WI38 (cell line): ENCODE results near the gene SNX24.
"Not testable (repeated sequence)": the region's sequence is repeated elsewhere in the genome, so short reads cannot be mapped to it uniquely, and the experiment has no call there.

ENCODE experiments used
- H3K4me3 ChIP-seq: 2 replicates; pipeline ENCODE4 v1.5.1; 2011; ENCODE audit warnings: low read depth, mild to moderate bottlenecking, control low read depth, low read length
- TF ChIP-seq, protein P1 (sequence below): IDR thresholded peaks from 2 replicates; pipeline ENCODE4 v1.5.1; 2012; ENCODE audit warnings: low read depth, mild to moderate bottlenecking, control low read depth, low read length

Gene SNX24

DNA sequence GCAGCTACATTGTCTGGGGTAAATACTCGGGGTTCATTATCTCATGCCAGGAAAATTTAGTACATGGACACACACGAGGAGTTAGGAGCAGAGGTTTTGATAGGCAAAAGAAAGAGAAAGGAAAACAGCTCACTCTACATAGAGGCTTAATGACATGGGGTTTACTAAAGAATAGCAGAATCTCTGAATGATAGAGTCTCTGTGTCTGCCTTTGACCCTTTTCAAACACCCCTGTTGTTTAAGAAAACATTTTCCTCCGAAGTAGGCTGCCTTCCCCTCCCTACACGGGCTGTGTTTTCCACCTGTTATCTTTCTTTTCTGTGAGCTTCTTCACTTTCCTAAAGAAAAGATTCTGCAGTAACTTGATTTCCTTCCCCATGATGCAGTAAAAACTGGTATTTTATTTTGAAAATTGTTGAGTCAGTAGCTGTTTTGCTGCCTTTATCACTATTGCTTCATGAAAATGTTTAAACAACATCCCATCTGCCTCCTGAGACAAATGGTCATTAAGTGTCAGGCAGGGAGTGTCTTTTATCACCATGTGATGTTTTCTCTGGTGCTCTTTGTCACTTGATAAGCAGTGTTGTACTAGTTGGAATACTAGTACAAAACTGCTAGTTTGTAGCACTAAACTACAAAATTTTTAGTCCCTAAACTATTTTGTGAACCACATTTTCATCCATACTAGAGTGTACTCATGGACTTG, 114.5 kb downstream of the SNX24 start:
- TF ChIP-seq, protein P1, sequence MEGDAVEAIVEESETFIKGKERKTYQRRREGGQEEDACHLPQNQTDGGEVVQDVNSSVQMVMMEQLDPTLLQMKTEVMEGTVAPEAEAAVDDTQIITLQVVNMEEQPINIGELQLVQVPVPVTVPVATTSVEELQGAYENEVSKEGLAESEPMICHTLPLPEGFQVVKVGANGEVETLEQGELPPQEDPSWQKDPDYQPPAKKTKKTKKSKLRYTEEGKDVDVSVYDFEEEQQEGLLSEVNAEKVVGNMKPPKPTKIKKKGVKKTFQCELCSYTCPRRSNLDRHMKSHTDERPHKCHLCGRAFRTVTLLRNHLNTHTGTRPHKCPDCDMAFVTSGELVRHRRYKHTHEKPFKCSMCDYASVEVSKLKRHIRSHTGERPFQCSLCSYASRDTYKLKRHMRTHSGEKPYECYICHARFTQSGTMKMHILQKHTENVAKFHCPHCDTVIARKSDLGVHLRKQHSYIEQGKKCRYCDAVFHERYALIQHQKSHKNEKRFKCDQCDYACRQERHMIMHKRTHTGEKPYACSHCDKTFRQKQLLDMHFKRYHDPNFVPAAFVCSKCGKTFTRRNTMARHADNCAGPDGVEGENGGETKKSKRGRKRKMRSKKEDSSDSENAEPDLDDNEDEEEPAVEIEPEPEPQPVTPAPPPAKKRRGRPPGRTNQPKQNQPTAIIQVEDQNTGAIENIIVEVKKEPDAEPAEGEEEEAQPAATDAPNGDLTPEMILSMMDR: no peak
- no peak overlapping the region for H3K4me3 ChIP-seq

DNA sequence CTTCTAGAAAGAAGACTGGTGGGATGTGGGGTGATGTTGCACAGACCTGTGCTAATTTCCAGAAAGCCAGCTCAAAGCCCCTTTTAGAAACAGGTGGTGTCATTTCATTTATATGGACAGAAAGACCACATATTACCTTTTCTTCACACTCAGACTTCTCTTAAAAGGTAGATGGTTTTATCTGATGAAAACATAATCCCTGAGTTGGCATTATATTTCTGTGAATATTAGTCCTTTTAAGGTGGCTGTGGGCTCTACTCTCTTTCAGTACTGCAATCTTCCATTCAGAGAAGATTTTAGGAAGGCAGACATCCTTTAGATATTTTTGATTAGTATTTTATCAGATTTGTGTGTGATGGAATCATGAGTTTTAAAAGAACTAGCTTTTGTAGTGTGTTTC, 117.9 kb downstream of the SNX24 start:
- TF ChIP-seq, protein P1: no peak
- no peak overlapping the region for H3K4me3 ChIP-seq

DNA sequence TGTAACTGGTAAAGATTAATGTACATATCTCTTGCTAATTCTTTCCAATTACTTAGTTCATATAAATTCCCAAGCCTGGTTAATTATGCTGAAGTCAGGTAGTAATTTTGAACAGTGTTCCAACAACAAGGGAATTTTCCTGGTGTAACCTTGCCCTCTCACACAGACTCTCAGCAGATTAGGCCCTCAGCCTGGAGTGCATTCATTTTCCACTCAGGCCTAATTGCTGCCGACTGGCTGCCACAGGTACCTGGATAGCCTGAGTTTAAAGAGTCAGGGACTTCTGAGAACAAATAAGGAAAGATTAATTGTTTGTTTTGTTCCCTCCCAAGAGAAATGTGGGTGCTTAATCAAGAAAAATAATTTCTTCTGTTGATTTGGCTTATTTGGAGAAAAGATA, 119.7 kb downstream of the SNX24 start:
- TF ChIP-seq, protein P1: no peak

DNA sequence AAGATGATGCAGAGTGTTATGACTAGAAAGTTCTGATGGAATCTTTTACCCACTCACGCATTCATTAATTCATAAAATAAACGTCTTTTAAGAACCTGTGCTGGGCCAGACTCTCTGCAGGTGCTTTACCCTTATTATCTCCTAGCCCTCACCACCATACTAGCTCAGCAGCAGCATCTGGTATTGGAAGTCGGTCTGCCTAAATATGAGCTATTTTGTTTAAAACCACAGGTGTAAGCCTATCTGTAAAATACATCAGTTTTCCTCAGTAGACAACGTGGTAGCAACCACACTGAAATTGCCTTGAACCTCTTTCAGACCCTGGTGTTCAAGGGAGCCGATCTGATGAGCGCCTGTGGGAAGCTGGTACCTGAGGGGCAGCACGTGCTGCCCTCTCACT, 121.7 kb downstream of the SNX24 start:
- TF ChIP-seq, protein P1: no peak
- H3K4me3 ChIP-seq: no peak overlapping the region

More for the DNA sequence above, 119.7 kb downstream of the SNX24 start:
- no peak overlapping the region for H3K4me3 ChIP-seq

DNA sequence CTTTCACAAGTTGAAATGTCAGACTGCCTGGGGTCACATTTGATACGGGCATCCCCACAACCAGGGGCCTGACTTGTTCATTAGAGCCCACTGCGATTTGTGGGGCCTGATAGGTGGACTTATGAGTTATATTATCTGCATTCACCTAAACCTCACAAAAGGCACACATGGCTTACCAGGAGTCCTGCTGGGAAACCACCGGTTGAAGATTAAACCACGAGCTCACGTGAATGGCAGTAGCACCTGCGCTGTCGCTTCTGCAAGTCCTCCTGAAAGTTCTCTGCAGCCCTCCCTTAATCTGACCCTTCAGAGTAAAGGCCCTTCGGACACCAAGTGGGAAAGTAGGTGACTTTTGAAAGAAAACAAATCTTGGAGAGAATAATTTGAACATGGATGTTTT, 122.2 kb downstream of the SNX24 start:
- TF ChIP-seq, protein P1: no peak
- H3K4me3 ChIP-seq: no peak overlapping the region

DNA sequence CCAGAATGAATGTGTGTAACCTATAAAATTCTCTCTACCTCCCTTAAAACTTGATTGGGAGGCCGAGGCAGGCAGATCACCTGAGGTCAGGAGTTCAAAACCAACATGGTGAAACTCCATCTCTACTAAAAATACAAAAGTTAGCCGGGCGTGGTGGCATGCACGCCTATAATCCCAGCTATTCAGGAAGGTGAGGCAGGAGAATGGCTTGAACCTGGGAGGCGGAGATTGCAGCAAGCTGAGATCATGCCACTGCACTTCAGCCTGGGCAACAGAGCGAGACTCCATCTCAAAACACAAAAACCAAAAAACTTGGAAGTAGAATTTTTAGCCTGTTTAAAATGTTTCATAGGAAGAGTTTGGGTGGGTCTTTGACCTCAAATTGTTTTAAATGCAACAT, 122.6 kb downstream of the SNX24 start:
- H3K4me3 ChIP-seq: not testable (repeated sequence)

DNA sequence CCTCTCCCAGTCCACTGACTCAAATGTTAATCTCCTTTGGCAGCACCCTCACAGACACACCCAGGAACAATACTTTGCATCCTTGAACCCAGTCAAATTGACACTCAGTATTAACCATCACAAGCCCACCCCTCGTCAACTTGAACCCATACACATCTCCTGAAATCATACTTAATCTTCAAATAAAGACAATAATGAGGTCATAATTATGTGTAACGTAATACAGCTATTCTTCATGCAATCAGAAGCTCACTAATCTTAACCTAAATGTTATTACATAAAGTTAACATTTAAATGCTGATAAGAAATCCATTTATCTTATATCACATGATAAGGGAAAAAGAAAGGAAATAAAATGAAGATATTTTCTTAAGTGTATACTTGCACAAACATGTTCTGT, 125.9 kb downstream of the SNX24 start:
- H3K4me3 ChIP-seq: no peak overlapping the region
- TF ChIP-seq, protein P1: no peak

DNA sequence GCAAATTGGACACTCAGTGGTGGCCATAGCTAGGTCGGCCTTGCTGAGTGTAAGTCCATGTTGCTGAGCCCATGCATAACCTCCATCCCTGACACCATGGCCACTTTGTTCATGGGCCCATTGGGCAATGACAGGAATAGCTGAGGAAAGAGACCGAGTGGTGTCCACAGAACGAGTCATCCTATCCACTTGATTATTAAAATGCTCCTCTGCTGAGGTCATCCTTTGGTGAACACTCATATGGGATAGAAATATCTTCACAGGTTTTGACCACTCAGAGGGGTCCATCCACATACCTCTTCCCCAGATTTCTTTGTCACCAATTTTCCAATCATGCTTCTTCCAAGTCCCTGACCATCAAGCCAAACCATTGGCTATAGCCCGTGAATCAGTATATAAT, 127.5 kb downstream of the SNX24 start:
- no peak overlapping the region for H3K4me3 ChIP-seq
- TF ChIP-seq, protein P1: no peak

DNA sequence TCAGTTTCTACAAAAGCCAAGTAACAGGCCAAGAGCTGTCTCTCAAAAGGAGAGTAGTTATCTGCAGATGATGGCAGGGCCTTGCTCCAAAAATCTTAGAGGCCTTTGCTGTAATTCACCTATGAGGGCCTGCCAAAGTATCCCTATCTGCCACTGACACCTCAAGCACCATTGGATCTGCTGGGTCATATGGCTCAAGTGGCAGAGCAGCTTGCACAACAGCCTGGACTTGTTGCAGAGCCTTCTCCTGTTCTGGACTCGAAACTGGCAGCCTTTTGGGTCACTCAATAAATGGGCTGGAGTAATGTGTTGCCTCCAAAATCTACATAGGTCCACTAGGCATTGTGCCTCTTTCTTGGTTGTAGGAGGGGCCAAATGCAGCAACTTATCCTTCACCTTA, 128.3 kb downstream of the SNX24 start:
- not testable (repeated sequence) for H3K4me3 ChIP-seq

DNA sequence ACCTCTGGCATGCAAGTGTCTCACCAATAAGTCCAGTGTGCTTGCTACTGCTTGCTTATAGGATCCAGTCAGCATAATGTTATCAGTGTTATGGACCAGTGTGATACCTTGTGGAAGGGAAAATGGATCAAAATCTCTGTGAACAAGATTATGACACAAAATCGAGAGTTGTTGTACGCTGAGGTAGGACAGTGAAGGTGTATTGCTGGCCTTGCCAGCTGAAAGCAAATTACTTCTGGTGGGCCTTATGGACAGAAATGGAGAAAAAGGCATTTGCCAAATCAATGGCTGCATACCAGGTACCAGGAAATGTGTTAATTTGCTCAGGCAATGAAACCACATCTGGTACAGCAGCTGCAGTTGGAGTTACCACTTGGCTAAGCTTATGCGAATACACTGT, 128.8 kb downstream of the SNX24 start:
- H3K4me3 ChIP-seq: not testable (repeated sequence)
